ENCODE results near the gene CDR2L.

GRCh38 chr17:74970395-74970794 lies 17.0 kb upstream of the CDR2L start:
- TF ChIP-seq CTCF (IDR thresholded peaks at IDR 0.05; ENCODE audit: low read depth, low read length) (no peak), POLR2A (IDR thresholded peaks at IDR 0.05; ENCODE audit: extremely low read depth, insufficient read length) (no peak)
